Parathyroid adenoma (tissue), 2 donors: ENCODE data around the gene CXCL9.

Experiments used
- H2AFZ ChIP-seq: fragments of 300-600 bp; sonication (generic); one replicate; pipeline ENCODE4 v1.7.0; 2017; ENCODE audit warnings: antibody characterized with exemption, mild to moderate bottlenecking
- H3K27ac ChIP-seq: fragments of 300-600 bp; sonication (generic); one replicate; pipeline ENCODE4 v1.7.0; 2017
- H3K27me3 ChIP-seq: fragments of 300-600 bp; sonication (generic); one replicate; pipeline ENCODE4 v1.7.0; 2017; ENCODE audit warnings: low read length; ENCODE audit not compliant: control insufficient read depth, insufficient read depth
- H3K36me3 ChIP-seq: fragments of 300-600 bp; sonication (generic); one replicate; pipeline ENCODE4 v1.7.0; 2017; ENCODE audit warnings: low read length; ENCODE audit not compliant: control insufficient read depth, insufficient read depth
- H3K4me1 ChIP-seq: fragments of 300-600 bp; sonication (generic); one replicate; pipeline ENCODE4 v1.7.0; 2017; ENCODE audit warnings: control low read depth
- H3K4me2 ChIP-seq: fragments of 300-600 bp; sonication (generic); one replicate; pipeline ENCODE4 v1.7.0; 2017; ENCODE audit warnings: low read length
- H3K4me3 ChIP-seq: fragments of 300-600 bp; sonication (generic); one replicate; pipeline ENCODE4 v1.7.0; 2017; ENCODE audit warnings: low read depth, low read length
- H3K79me2 ChIP-seq: fragments of 300-600 bp; sonication (generic); one replicate; pipeline ENCODE4 v1.7.0; 2017; ENCODE audit warnings: control low read depth
- H3K9ac ChIP-seq: fragments of 300-600 bp; sonication (generic); one replicate; pipeline ENCODE4 v1.7.0; 2017; ENCODE audit warnings: mild to moderate bottlenecking
- H3K9me3 ChIP-seq: fragments of 300-600 bp; sonication (generic); one replicate; pipeline ENCODE4 v1.7.0; 2017; ENCODE audit warnings: low read length; ENCODE audit not compliant: control insufficient read depth
- TF ChIP-seq, protein P1 (sequence below): fragments of 300-600 bp; sonication (generic); IDR thresholded peaks from one replicate; pipeline ENCODE4 v1.7.0; 2017; ENCODE audit warnings: antibody characterized with exemption, mild to moderate bottlenecking
- donor health status: primary hyperparathyroidism.

Gene CXCL9

DNA sequence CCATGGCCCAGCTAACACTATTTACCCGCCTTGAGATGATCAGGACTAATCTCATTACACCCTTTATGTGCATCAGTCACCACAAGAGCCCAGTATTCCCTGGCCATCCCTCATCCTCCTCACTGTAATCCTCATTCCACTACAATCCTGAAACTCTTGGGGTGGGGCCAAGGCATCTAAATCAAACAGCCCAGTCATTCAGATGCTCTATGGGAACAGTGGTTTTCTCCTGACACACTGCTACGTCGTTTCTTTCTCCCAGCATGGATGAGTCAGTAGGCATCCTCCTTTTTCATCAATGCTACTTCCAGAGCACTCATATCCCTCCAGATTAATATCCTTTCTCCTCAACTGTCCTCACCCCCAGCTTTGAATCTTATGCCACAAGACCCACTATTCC is 22.2 kb downstream of the CXCL9 start:
- Histone ChIP-seq H3K79me2 (peaks cover 11% of the 10 kb centered on the region), H3K4me1 (no peaks in the 10 kb centered on the region), H3K9me3 (no peaks in the 10 kb centered on the region), H3K4me2 (no peak overlapping the region), H3K27ac (no peak overlapping the region), H2AFZ (no peak overlapping the region), H3K4me3 (no peak overlapping the region), H3K9ac (no peak overlapping the region), H3K27me3 (no peaks in the 10 kb centered on the region), H3K36me3 (no peaks in the 10 kb centered on the region)
- TF ChIP-seq, protein P1, sequence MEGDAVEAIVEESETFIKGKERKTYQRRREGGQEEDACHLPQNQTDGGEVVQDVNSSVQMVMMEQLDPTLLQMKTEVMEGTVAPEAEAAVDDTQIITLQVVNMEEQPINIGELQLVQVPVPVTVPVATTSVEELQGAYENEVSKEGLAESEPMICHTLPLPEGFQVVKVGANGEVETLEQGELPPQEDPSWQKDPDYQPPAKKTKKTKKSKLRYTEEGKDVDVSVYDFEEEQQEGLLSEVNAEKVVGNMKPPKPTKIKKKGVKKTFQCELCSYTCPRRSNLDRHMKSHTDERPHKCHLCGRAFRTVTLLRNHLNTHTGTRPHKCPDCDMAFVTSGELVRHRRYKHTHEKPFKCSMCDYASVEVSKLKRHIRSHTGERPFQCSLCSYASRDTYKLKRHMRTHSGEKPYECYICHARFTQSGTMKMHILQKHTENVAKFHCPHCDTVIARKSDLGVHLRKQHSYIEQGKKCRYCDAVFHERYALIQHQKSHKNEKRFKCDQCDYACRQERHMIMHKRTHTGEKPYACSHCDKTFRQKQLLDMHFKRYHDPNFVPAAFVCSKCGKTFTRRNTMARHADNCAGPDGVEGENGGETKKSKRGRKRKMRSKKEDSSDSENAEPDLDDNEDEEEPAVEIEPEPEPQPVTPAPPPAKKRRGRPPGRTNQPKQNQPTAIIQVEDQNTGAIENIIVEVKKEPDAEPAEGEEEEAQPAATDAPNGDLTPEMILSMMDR = no peak

DNA sequence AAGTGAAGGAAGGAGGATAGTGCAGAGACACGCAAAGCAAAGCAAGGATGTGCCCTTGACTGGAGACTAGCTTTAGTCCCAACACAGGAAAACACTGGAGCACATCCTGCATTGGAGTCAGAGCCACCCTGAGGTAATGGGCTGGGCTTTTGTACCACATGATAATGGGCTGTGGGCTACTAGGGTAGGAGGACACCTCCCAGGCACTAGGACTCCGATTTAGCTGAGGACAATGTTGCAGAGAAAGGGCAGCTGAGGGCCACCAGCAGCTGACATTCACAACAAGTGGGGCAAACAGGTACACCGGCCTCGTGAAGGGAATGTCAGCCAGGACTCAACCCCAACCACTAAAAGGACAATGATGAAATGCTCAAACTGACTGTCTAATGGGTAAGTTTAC is 26.7 kb downstream of the CXCL9 start:
- H3K4me1 ChIP-seq = no peaks in the 10 kb centered on the region
- H3K9me3 ChIP-seq = no peaks in the 10 kb centered on the region
- no peaks in the 10 kb centered on the region for H3K27me3 ChIP-seq
- no peak overlapping the region for H3K4me2 ChIP-seq
- no peak overlapping the region for H3K4me3 ChIP-seq
- H2AFZ ChIP-seq = no peak overlapping the region
- H3K36me3 ChIP-seq = no peaks in the 10 kb centered on the region
- TF ChIP-seq, protein P1 = no peak
- no peak overlapping the region for H3K9ac ChIP-seq
- no peak overlapping the region for H3K27ac ChIP-seq
- H3K79me2 ChIP-seq = no peaks in the 10 kb centered on the region

DNA sequence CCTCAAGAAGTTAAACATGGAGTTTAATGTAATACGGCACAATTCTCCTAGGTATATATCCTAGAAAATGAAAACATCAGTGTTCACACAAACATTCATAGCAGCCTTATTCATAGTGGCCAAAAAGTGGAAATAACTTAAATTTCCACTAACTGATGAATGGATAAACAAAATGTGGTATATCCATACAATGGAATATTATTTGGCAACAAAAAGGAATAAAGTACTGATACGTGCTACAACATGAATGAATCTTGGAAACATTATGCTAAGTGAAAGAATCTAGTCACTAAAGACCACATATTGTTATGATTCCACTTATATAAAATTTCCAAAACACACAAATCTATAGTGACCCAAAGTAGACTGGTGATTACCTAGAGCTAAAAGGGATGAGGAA is 31.1 kb downstream of the CXCL9 start:
- no peak overlapping the region for H3K4me3 ChIP-seq
- H3K9me3 ChIP-seq = no peaks in the 10 kb centered on the region
- no peaks in the 10 kb centered on the region for H3K36me3 ChIP-seq
- no peak overlapping the region for H3K4me2 ChIP-seq
- H2AFZ ChIP-seq = no peak overlapping the region
- no peaks in the 10 kb centered on the region for H3K4me1 ChIP-seq
- no peaks in the 10 kb centered on the region for H3K79me2 ChIP-seq
- TF ChIP-seq, protein P1 = no peak
- H3K9ac ChIP-seq = no peak overlapping the region
- no peaks in the 10 kb centered on the region for H3K27me3 ChIP-seq
- no peak overlapping the region for H3K27ac ChIP-seq

DNA sequence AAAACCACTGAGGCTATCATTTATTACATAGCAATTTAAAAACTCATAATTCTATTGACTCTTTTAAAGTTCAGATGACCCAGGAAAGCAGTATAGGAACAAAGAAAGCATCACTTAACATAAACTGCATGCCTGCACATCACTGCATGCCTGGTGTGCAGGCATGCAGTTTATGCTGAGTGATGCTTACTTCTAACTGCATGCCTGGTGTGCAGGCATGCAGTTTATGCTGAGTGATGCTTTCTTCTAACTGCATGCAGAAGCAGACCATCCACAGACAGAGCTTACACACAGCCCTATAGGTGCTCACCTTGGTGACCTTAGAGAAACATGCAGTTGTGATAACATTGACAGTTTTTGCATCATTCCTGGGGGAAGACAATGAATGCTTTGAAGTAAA is 33.5 kb downstream of the CXCL9 start:
- TF ChIP-seq, protein P1 = no peak
- Histone ChIP-seq H3K9me3 (no peaks in the 10 kb centered on the region), H2AFZ (no peak overlapping the region), H3K4me2 (no peak overlapping the region), H3K36me3 (no peaks in the 10 kb centered on the region), H3K4me3 (no peak overlapping the region), H3K9ac (no peak overlapping the region), H3K79me2 (no peaks in the 10 kb centered on the region), H3K27me3 (no peaks in the 10 kb centered on the region), H3K27ac (no peak overlapping the region), H3K4me1 (no peaks in the 10 kb centered on the region)

DNA sequence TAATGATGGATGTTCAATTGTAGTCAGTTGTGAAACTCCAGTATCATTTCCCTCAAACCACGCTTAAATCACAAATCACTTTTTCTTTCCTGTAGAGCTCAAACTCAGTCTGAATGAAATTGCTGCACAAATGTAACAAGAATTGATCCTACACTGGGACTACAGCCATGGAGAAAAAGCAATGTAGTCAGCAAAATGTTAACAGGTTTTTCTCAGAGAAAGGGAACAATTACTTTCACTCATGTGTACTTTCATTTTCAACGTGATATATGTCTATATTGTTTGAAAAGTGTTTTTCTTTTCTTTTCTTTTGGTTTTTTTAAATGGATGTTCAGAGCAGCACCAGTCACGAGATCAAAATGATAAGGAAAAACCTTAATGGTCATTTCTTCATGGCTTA is 39.2 kb downstream of the CXCL9 start:
- Histone ChIP-seq H3K79me2 (no peaks in the 10 kb centered on the region), H3K4me2 (no peak overlapping the region), H3K27me3 (no peaks in the 10 kb centered on the region), H2AFZ (no peak overlapping the region), H3K9me3 (no peaks in the 10 kb centered on the region), H3K4me3 (no peak overlapping the region), H3K36me3 (no peaks in the 10 kb centered on the region), H3K9ac (no peak overlapping the region), H3K4me1 (no peaks in the 10 kb centered on the region), H3K27ac (no peak overlapping the region)
- TF ChIP-seq, protein P1 = no peak
